GM23248 (cell line): ENCODE results near the gene MCFD2. TPM values are rescaled to one million over a fixed set of nuclear protein-coding genes. Genes with fewer than 3 reads are reported as not detected.

Experiments
- DNase-seq: peaks from one replicate; pipeline ENCODE4 v3.0.0-alpha.2; 2015
- H2AFZ ChIP-seq: fragments of 200-600 bp; sonication (generic); 2 replicates; pipeline ENCODE4 v1.6.1; 2016; ENCODE audit warnings: antibody characterized with exemption
- H3F3A ChIP-seq: fragments of 200-600 bp; sonication (generic); 2 replicates; pipeline ENCODE4 v1.6.1; 2016; ENCODE audit warnings: mild to moderate bottlenecking, antibody characterized with exemption, mixed run types; ENCODE audit not compliant: insufficient read depth
- H3K27ac ChIP-seq: fragments of 200-600 bp; sonication (generic); 2 replicates; pipeline ENCODE4 v1.5.1; 2016; ENCODE audit warnings: mild to moderate bottlenecking
- H3K27me3 ChIP-seq: fragments of 200-600 bp; sonication (generic); replicated peaks from 2 replicates; pipeline ENCODE4 v1.6.1; 2016; ENCODE audit warnings: mild to moderate bottlenecking; ENCODE audit not compliant: insufficient read depth
- H3K36me3 ChIP-seq: fragments of 200-600 bp; sonication (generic); 2 replicates; pipeline ENCODE4 v1.6.1; 2016; ENCODE audit warnings: low read depth, mild to moderate bottlenecking
- H3K4me1 ChIP-seq: fragments of 200-600 bp; sonication (generic); 2 replicates; pipeline ENCODE4 v1.6.1; 2016; ENCODE audit warnings: mild to moderate bottlenecking; ENCODE audit not compliant: insufficient read depth
- H3K4me2 ChIP-seq: fragments of 200-600 bp; sonication (generic); one replicate; pipeline ENCODE4 v1.6.1; 2016; ENCODE audit warnings: mild to moderate bottlenecking; ENCODE audit not compliant: unreplicated experiment
- H3K4me3 ChIP-seq: fragments of 200-600 bp; sonication (generic); 2 replicates; pipeline ENCODE4 v1.5.1; 2016; ENCODE audit warnings: mild to moderate bottlenecking
- H3K79me2 ChIP-seq: fragments of 200-600 bp; sonication (generic); 2 replicates; pipeline ENCODE4 v1.6.1; 2016; ENCODE audit warnings: mild to moderate bottlenecking; ENCODE audit not compliant: insufficient read depth
- H3K9ac ChIP-seq: fragments of 200-600 bp; sonication (generic); 2 replicates; pipeline ENCODE4 v1.6.1; 2016; ENCODE audit warnings: mild to moderate bottlenecking
- H3K9me2 ChIP-seq: fragments of 200-600 bp; sonication (generic); 2 replicates; pipeline ENCODE4 v1.6.1; 2016; ENCODE audit warnings: mixed run types, mild to moderate bottlenecking, moderate library complexity; ENCODE audit not compliant: insufficient read depth
- H3K9me3 ChIP-seq: fragments of 200-600 bp; sonication (generic); one replicate; pipeline ENCODE4 v1.6.1; 2017; ENCODE audit warnings: low read depth
- H4K20me1 ChIP-seq: fragments of 200-600 bp; sonication (generic); 2 replicates; pipeline ENCODE4 v1.6.0; 2016; ENCODE audit not compliant: insufficient read depth
- EZH2 ChIP-seq: fragments of 200-600 bp; sonication (generic); IDR thresholded peaks from 2 replicates; pipeline ENCODE4 v1.6.1; 2018; ENCODE audit warnings: antibody characterized with exemption, mild to moderate bottlenecking; ENCODE audit not compliant: insufficient read depth, poor library complexity, severe bottlenecking
- EZH2phosphoT487 ChIP-seq: fragments of 200-600 bp; sonication (generic); IDR thresholded peaks from 2 replicates; pipeline ENCODE4 v1.6.1; 2018; ENCODE audit warnings: antibody characterized with exemption, moderate library complexity, mild to moderate bottlenecking, low read depth; ENCODE audit not compliant: insufficient read depth
- WGBS, 2 experiments: methylation state at CpG; one replicate each; pipeline ENCODE4 v1.1.6; 2015 to 2017; ENCODE audit warnings: low lambda C conversion rate in 2 of 2, low coverage in 1 of 2; ENCODE audit errors: missing lambda C conversion rate in 2 of 2; 5-methylcytosine and 5-hydroxymethylcytosine counted together
- in situ Hi-C: fragments of 300-500 bp; cut with MboI; formaldehyde crosslinking; loops from 2 replicates; pipeline ENCODE4 v1.15.0; 2020
- polyA plus RNA-seq: library from polyadenylated mRNA; unstranded; fragments of >200 nt; fragmentation: Nextera tagmentation; extraction: Ambion mirVana; gene quantifications from 2 replicates; pipeline ENCODE4 v1.2.1, GENCODE V29; 2016
- total RNA-seq: library from RNA; depleted of rRNA; stranded (reverse); fragments of >200 nt; shearing (Covaris generic); gene quantifications from 2 replicates; pipeline ENCODE4 v1.2.3, GENCODE V29; 2014

MCFD2 gene
- total and polyA plus RNA-seq, 2 experiments from 2014 or later = 298 to 310 TPM

DNA sequence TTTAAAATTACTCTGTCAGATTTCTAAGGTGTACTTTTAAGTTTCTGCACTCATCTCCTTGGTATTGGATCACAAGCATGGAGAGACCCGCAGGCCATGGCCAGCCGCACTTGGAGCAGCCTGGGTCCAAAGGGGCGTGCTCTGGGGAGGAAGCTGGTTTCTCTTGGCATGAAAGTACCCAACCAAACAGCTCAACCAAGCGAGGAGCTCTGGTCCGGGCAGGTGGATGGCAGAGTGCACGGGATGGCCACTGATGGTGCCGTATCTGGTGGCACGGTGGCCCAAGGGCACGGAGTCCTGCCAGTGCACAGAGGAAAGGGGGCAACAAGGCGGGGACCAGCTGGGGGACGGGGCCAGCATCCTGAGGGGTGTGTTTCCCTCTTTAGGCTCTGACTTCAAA, 32.2 kb upstream of the MCFD2 start:
- in situ Hi-C loops = no loop called here
- WGBS, 2 experiments = 94 to 98% methylated on average over 11 of the region's 11 CpGs
- H3K4me2 ChIP-seq = no peak overlapping the region
- no peak overlapping the region for H2AFZ ChIP-seq
- H3K27ac ChIP-seq = no peak overlapping the region
- peaks cover 20% of the 10 kb centered on the region; the same call in 1 of the 2 replicates for H3K4me1 ChIP-seq
- H3K36me3 ChIP-seq = peaks cover 32% of the 10 kb centered on the region
- no peak for TF ChIP-seq EZH2phosphoT487
- no peak for TF ChIP-seq EZH2
- H3K79me2 ChIP-seq = peaks cover 100% of the 10 kb centered on the region
- no peak overlapping the region for H3K9ac ChIP-seq
- no peaks in the 10 kb centered on the region for H3K9me3 ChIP-seq
- no peak overlapping the region for H3K4me3 ChIP-seq
- DNase-seq = no peak
- H3K27me3 ChIP-seq = no peaks in the 10 kb centered on the region
- no peaks in the 10 kb centered on the region for H3K9me2 ChIP-seq
- 0 out of 2 replicates have a peak, but pooled peaks cover 5% of the 10 kb centered on the region for H4K20me1 ChIP-seq
- peaks cover 24% of the 10 kb centered on the region for H3F3A ChIP-seq

DNA sequence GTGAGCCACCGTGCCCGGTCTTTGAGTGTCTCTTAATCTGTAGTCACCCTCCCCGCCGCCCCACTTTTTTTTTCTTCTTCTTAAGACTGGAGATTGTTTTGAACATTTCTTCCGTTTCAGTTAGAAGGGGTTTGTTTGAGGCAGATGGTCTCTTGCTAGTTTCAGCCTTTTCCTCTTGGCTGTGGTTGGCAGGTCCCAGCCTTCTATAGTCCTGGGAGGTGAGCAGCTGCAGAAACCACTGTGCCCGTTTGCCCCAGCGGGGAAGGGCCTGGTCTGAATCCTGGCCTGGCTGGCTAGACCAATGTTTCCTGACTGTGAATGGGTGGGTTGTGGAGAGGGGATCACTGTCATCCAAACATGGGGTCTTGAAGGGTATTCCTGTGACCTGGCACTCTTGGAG, 30.1 kb upstream of the MCFD2 start:
- TF ChIP-seq EZH2phosphoT487 (no peak), EZH2 (no peak)
- WGBS, 2 experiments = 94% methylated on average over 7 of the region's 7 CpGs
- H3K9me3 ChIP-seq = no peaks in the 10 kb centered on the region
- H3K4me3 ChIP-seq = no peak overlapping the region
- in situ Hi-C loops = no loop called here
- peaks cover 94% of the 10 kb centered on the region for H3K79me2 ChIP-seq
- peaks cover 20% of the 10 kb centered on the region; the same call in 1 of the 2 replicates for H3K4me1 ChIP-seq
- no peak overlapping the region for H3K9ac ChIP-seq
- H3K27me3 ChIP-seq = no peaks in the 10 kb centered on the region
- no peak for DNase-seq
- H3F3A ChIP-seq = peaks cover 11% of the 10 kb centered on the region
- peaks cover 16% of the 10 kb centered on the region for H3K36me3 ChIP-seq
- no peaks in the 10 kb centered on the region for H3K9me2 ChIP-seq
- H3K4me2 ChIP-seq = no peak overlapping the region
- H2AFZ ChIP-seq = no peak overlapping the region
- H4K20me1 ChIP-seq = 0 out of 2 replicates have a peak, but pooled peaks cover 5% of the 10 kb centered on the region
- no peak overlapping the region for H3K27ac ChIP-seq

DNA sequence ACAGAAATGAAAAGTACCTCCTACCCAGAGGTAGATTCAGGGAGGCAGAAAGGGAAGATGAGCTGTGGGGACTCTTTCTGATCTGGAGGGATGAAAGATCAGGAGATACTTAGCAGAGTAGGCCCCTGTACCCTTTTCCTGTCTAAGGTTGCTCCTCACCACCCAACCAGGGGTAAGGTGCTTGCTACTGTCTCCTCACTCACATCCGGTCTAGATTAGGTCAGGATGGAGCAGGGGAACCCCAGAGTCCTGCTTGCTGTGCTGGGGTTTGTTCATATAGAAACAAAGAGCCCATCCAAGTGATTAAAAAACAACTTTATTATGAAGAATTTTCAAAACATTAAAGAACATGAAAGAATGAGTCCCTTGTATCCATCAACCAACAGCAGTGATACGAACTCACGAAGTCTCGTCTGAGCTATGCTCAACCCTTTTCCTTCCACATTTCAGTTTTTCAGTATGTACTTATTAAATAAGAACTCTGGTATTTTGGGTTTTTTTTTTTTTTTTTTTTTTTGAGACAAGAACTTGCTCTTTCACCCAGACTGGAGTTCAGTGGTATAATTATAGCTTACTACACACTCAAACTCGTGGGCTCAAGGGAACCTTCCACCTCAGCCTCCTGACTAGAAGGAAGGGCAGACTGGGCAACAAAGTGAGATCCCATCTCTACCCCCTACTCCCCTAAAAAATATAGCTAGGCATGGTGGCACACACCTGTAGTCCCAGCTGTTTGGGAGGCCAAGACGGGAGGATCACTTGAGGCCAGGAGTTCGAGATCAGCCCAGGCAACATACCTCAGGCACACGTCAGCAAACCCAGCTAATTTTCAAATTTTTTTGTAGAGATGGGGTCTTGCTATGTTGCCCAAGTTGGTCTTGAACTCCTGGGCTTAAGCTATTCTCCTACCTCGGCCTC, 28.5 kb upstream of the MCFD2 start:
- 79% methylated on average over 9 of the region's 9 CpGs for WGBS, 2 experiments
- TF ChIP-seq EZH2phosphoT487 = no peak
- TF ChIP-seq EZH2 = no peak
- no peaks in the 10 kb centered on the region for H3K9me2 ChIP-seq
- no peak overlapping the region for H2AFZ ChIP-seq
- H4K20me1 ChIP-seq = 0 out of 2 replicates have a peak, but pooled peaks cover 5% of the 10 kb centered on the region
- H3K9ac ChIP-seq = peak overlapping the region; percentile 94
- 0 out of 2 replicates have a peak overlapping the region, but pooled peaks have one; percentile 5 for H3K27ac ChIP-seq
- no peak for DNase-seq
- peaks cover 8% of the 10 kb centered on the region for H3F3A ChIP-seq
- no peaks in the 10 kb centered on the region for H3K9me3 ChIP-seq
- no peaks in the 10 kb centered on the region for H3K27me3 ChIP-seq
- H3K36me3 ChIP-seq = peaks cover 12% of the 10 kb centered on the region
- H3K4me3 ChIP-seq = peak overlapping the region; percentile 96
- H3K4me1 ChIP-seq = peaks cover 24% of the 10 kb centered on the region
- peak overlapping the region; percentile 94 for H3K4me2 ChIP-seq
- in situ Hi-C loops = no loop called here
- H3K79me2 ChIP-seq = peaks cover 78% of the 10 kb centered on the region

DNA sequence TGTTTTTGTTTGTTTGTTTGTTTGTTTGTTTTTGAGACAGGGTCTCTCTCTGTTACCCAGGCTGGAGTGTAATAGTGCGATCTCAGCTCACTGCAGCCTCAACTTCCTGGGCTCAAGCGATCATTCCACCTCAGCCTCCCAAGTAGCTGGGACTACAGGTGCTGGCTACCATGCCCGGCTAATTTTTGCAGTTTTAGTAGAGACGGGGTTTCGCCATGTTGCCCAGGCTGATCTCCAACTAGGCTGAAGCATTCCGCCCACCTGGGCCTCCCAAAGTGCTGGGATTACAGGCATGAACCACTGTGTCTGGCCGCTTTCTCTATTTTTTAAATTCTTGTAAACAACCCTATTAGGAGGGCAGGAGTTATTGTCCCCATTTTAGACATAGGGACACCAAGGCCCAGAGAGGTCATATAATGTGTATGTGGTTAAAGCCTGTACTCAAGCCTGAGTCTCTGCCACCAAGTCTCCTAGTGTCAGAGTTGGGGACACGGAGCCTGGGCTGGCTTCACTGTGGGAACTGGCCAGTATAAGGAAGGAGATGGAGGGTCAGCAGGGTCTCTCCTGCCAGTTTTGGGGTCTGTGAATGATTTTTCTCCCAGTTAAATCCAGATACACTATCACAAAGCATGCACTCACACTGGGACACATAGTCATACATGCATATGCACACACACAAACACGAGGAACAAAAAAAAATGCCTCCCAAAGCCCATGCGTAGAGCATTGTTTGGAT, 27.5 kb upstream of the MCFD2 start:
- H3K9ac ChIP-seq = peak overlapping the region; percentile 94
- 63 to 64% methylated on average over 10 of the region's 10 CpGs for WGBS, 2 experiments

More for the DNA sequence above, 27.5 kb upstream of the MCFD2 start:
- 0 out of 2 replicates have a peak overlapping the region, but pooled peaks have one; percentile 5 for H3K27ac ChIP-seq
- H3K27me3 ChIP-seq = no peaks in the 10 kb centered on the region
- H3K4me3 ChIP-seq = peak overlapping the region; percentile 96
- no peaks in the 10 kb centered on the region for H3K9me3 ChIP-seq
- peak overlapping the region; percentile 94 for H3K4me2 ChIP-seq
- H3K4me1 ChIP-seq = peaks cover 24% of the 10 kb centered on the region
- H3K9me2 ChIP-seq = no peaks in the 10 kb centered on the region
- H3F3A ChIP-seq = peaks cover 8% of the 10 kb centered on the region
- 0 out of 2 replicates have a peak, but pooled peaks cover 5% of the 10 kb centered on the region for H4K20me1 ChIP-seq
- peaks cover 12% of the 10 kb centered on the region for H3K36me3 ChIP-seq
- peak; percentile 16 for DNase-seq
- peaks cover 74% of the 10 kb centered on the region for H3K79me2 ChIP-seq
- in situ Hi-C loops = no loop called here
- no peak overlapping the region for H2AFZ ChIP-seq
- TF ChIP-seq EZH2 (no peak), EZH2phosphoT487 (no peak)
